Measurements from ENCODE around the gene TRAPPC3L.

GRCh38 chr6:116449565-116449964 lies 95.9 kb downstream of the TRAPPC3L start:
- TF ChIP-seq POLR2AphosphoS5 (IDR thresholded peaks at IDR 0.05; ENCODE audit: low read depth, low read length) (no peak), JUND (IDR thresholded peaks at IDR 0.05) (no peak), POLR2A (IDR thresholded peaks at IDR 0.05; ENCODE audit: borderline replicate concordance, extremely low read depth, insufficient read depth, insufficient read length) (no peak)

Measured in HCT116 (cell line).